ENCODE results near the gene TMEM255A. TPM values are rescaled to one million over a fixed set of nuclear protein-coding genes. Genes with fewer than 3 reads are reported as not detected.

TMEM255A gene
- total RNA-seq, 1 donor from 2014 or later = 1.00 TPM

Other genes starting within 250 kb of the TMEM255A start
- gene RHOXF2B, start 233.8 kb downstream of the TMEM255A start, total RNA-seq = not detected
- 1.2 TPM for gene RHOXF1, start 195.5 kb downstream of the TMEM255A start, total RNA-seq
- not detected for gene RHOXF2, start 152.8 kb downstream of the TMEM255A start, total RNA-seq
- 9.9 TPM for gene ZBTB33, start 60.6 kb downstream of the TMEM255A start, total RNA-seq
- not detected for gene ATP1B4, start 50.6 kb upstream of the TMEM255A start, total RNA-seq
- 107 TPM for gene LAMP2, start 157.8 kb upstream of the TMEM255A start, total RNA-seq
- 35.9 TPM for gene CUL4B, start 249.5 kb upstream of the TMEM255A start, total RNA-seq

Measured in mesenteric fat pad (tissue), 1 donor.